Astrocyte (in vitro differentiated cells and primary cell): ENCODE results near the gene PRKAR1A.

Experiments used
- EZH2 ChIP-seq: IDR thresholded peaks from 2 replicates; pipeline ENCODE4 v1.6.1; 2012; ENCODE audit warnings: mild to moderate bottlenecking, low read length, inconsistent platforms; ENCODE audit not compliant: insufficient read depth
- TF ChIP-seq, protein P1 (sequence below): IDR thresholded peaks from 2 replicates; pipeline ENCODE4 v1.5.1; 2011; ENCODE audit warnings: low read depth, mild to moderate bottlenecking, inconsistent platforms, low read length, moderate library complexity; ENCODE audit not compliant: insufficient read depth

DNA sequence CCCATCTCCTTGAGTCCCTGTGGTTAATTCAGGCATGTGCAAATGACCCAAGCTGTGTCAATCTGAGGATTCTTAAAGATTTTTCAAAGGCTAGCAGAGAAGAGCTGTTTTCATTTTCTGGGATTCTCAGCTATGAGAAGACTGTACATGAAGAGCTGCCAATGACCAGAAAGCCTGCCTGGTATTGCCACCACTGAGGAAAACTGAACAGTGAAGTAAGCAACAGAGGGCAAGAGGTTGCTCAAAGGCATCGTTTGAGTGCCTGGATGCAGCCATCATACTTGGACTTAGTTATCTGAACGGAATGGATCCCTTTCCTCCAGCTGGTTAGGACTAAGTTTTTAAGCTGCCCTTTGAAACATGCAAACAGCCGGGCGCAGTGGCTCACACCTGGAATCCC is 50.5 kb downstream of the PRKAR1A start:
- TF ChIP-seq, protein P1, sequence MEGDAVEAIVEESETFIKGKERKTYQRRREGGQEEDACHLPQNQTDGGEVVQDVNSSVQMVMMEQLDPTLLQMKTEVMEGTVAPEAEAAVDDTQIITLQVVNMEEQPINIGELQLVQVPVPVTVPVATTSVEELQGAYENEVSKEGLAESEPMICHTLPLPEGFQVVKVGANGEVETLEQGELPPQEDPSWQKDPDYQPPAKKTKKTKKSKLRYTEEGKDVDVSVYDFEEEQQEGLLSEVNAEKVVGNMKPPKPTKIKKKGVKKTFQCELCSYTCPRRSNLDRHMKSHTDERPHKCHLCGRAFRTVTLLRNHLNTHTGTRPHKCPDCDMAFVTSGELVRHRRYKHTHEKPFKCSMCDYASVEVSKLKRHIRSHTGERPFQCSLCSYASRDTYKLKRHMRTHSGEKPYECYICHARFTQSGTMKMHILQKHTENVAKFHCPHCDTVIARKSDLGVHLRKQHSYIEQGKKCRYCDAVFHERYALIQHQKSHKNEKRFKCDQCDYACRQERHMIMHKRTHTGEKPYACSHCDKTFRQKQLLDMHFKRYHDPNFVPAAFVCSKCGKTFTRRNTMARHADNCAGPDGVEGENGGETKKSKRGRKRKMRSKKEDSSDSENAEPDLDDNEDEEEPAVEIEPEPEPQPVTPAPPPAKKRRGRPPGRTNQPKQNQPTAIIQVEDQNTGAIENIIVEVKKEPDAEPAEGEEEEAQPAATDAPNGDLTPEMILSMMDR = no peak
- TF ChIP-seq EZH2 = no peak
